Neural crest cell (in vitro differentiated cells): ENCODE data around the gene AIFM2. TPM values are rescaled to one million over a fixed set of nuclear protein-coding genes. Genes with fewer than 3 reads are reported as not detected.
"Not testable (repeated sequence)": the region's sequence is repeated elsewhere in the genome, so short reads cannot be mapped to it uniquely, and the experiment has no call there.

Experiments used
- DNase-seq: peaks from one replicate; pipeline ENCODE4 v3.0.0; 2021; ENCODE audit warnings: low read depth, mixed read lengths, low spot score
- H3K27ac Mint-ChIP-seq: one replicate; pipeline ENCODE4 v1.8.0; 2021; ENCODE audit warnings: mild to moderate bottlenecking, mixed read lengths; ENCODE audit not compliant: unreplicated experiment
- H3K27me3 Mint-ChIP-seq: 2 replicates; pipeline ENCODE4 v1.8.0; 2021; ENCODE audit warnings: low read depth, mild to moderate bottlenecking, mixed read lengths
- H3K36me3 Mint-ChIP-seq: 2 replicates; pipeline ENCODE4 v1.8.0; 2021; ENCODE audit warnings: low read depth, mild to moderate bottlenecking, mixed read lengths
- H3K4me1 Mint-ChIP-seq: 2 replicates; pipeline ENCODE4 v1.8.0; 2021; ENCODE audit warnings: mixed read lengths
- H3K4me3 Mint-ChIP-seq: one replicate; pipeline ENCODE4 v1.8.0; 2021; ENCODE audit warnings: mild to moderate bottlenecking, mixed read lengths
- H3K9me3 Mint-ChIP-seq: 2 replicates; pipeline ENCODE4 v1.8.0; 2021; ENCODE audit warnings: mixed read lengths
- CTCF ChIP-seq: fragments of 200-600 bp; sonication (generic); conservative IDR thresholded peaks from 2 replicates; pipeline ENCODE4 v1.5.0; 2021; ENCODE audit warnings: antibody characterized with exemption, mild to moderate bottlenecking
- total RNA-seq: library from RNA; stranded (reverse); gene quantifications from 2 replicates; pipeline ENCODE4 v1.2.1, GENCODE V29; 2021

The AIFM2 gene
- total RNA-seq, 1 donor from 2014 or later: 2.8 TPM

- Mint-ChIP-seq H3K27me3 (no peaks in the 10 kb centered on the region), H3K36me3 (peaks cover 22% of the 10 kb centered on the region), H3K27ac (no peak overlapping the region), H3K4me1 (no peaks in the 10 kb centered on the region), H3K9me3 (no peaks in the 10 kb centered on the region), H3K4me3 (no peak overlapping the region)
- DNase-seq: no peak
- no peak for TF ChIP-seq CTCF
Measured at GRCh38 chr10:70084189-70084588, 48.4 kb downstream of the AIFM2 start.

- DNase-seq, H3K4me1 Mint-ChIP-seq, H3K9me3 Mint-ChIP-seq, H3K4me3 Mint-ChIP-seq, H3K27me3 Mint-ChIP-seq, H3K27ac Mint-ChIP-seq: not testable (repeated sequence)
- H3K36me3 Mint-ChIP-seq: peaks cover 25% of the 10 kb centered on the region
Measured at GRCh38 chr10:70080789-70081188, 51.8 kb downstream of the AIFM2 start.

- TF ChIP-seq CTCF: no peak
- H3K9me3 Mint-ChIP-seq: no peaks in the 10 kb centered on the region
- H3K4me1 Mint-ChIP-seq: peaks cover 5% of the 10 kb centered on the region
- no peak overlapping the region for H3K4me3 Mint-ChIP-seq
- no peak overlapping the region for H3K27ac Mint-ChIP-seq
- H3K27me3 Mint-ChIP-seq: no peaks in the 10 kb centered on the region
- DNase-seq: no peak
- peaks cover 25% of the 10 kb centered on the region for H3K36me3 Mint-ChIP-seq
Measured at GRCh38 chr10:70078937-70079336, 53.7 kb downstream of the AIFM2 start.

DNA sequence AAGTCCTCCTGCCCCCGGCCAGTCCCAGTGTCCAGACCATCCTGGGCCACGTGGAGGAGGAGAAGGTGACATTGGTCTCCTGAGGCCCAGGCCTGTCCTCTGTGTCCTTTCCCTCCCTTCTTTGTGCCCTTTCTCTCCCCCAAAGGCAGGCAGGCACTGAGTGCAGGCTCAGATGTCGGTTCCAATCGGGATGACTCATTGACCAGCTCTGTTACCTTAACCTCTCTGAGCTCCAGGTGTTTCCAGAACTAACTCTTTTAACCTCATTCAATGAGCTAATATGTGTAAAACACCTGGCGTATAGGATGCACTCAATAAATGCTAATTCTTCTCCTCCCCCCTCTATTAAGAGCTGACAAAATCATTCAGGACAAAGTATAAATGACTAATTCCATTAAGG lies 54.3 kb downstream of the AIFM2 start:
- peaks cover 23% of the 10 kb centered on the region for H3K36me3 Mint-ChIP-seq
- peaks cover 5% of the 10 kb centered on the region for H3K4me1 Mint-ChIP-seq
- no peaks in the 10 kb centered on the region for H3K9me3 Mint-ChIP-seq
- H3K27me3 Mint-ChIP-seq: no peaks in the 10 kb centered on the region
- TF ChIP-seq CTCF: no peak
- no peak overlapping the region for H3K4me3 Mint-ChIP-seq
- H3K27ac Mint-ChIP-seq: no peak overlapping the region
- no peak for DNase-seq

DNA sequence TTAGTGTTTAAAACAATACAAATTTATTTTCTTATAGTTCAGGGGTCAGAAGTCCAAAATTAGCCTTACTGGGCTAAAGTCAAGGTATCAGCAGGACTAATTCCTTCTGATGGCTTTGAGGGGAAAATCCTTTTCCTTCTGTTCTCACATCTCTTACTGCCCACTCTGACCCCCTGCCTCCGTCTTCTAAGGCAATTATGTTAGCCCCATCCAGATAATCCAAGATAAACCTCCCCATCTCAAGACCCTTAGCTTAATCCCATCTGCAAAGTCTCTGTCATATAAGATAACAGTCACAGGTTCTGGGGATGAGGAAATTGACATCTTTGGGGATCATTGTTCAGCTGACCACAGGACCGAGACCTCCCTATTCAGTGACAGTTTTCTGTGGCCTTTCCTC lies 57.7 kb downstream of the AIFM2 start:
- TF ChIP-seq CTCF: no peak
- Mint-ChIP-seq H3K4me1 (peaks cover 5% of the 10 kb centered on the region), H3K9me3 (no peaks in the 10 kb centered on the region), H3K27ac (no peak overlapping the region), H3K4me3 (no peak overlapping the region), H3K36me3 (peaks cover 15% of the 10 kb centered on the region), H3K27me3 (no peaks in the 10 kb centered on the region)
- no peak for DNase-seq

GRCh38 chr10:70074165-70074564 lies 58.5 kb downstream of the AIFM2 start:
- Mint-ChIP-seq H3K27me3 (no peaks in the 10 kb centered on the region), H3K4me1 (peaks cover 5% of the 10 kb centered on the region), H3K27ac (peak overlapping the region; percentile 5), H3K9me3 (no peaks in the 10 kb centered on the region), H3K4me3 (no peak overlapping the region), H3K36me3 (peaks cover 7% of the 10 kb centered on the region)
- DNase-seq: no peak
- no peak for TF ChIP-seq CTCF
